ENCODE results near the gene ADCY2.
A peak's percentile ranks its signal among the peaks of the same experiment; 100 is the strongest.

Gene ADCY2

DNA sequence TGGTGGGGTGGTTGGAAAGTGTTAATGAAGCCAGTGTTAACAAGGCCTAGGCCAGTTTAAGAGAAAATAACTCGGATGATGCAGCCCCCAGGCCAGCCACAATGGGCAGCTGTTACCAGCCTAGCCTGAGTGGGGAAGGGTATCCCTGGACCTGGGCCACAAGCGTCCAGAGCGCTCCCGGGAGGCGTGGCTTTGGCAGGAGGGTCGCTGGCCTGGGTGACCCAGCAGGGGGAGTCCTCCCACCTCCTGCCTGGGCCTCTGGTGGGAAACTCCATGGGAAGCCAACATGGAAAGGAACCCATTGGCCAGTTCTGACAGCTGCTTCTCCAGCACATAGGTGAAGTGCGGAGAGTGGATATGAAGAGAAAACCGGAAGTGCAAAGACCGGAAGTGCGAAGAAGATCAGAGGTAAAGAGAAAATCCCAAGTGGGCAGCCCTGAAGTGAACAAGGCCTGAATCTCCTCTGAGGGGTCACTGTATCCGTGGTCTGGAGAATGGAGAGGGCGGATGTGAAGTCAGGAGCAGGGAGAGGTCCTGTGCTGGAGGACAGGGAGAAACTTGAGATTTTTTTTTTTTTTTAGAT is 79.0 kb downstream of the ADCY2 start:
- H2AK5ac ChIP-seq (ENCODE audit: low read length) = no peak overlapping the region
- H3K4me2 ChIP-seq (ENCODE audit: low read length) = no peak overlapping the region
- no peak overlapping the region for H2BK15ac ChIP-seq (replicated peaks; ENCODE audit: low read depth)
- WGBS (ENCODE audit: extremely low coverage, insufficient coverage, low lambda C conversion rate) = no CpG with 5 or more reads among the region's 12 CpGs
- no peak overlapping the region for H3K18ac ChIP-seq (ENCODE audit: low read length)
- peaks cover 6% of the 10 kb centered on the region for H3K79me1 ChIP-seq (ENCODE audit: low read length)
- no peak overlapping the region for H4K5ac ChIP-seq (ENCODE audit: low read length)
- no peak overlapping the region for H3K4ac ChIP-seq (ENCODE audit: low read depth, low read length)
- no peak overlapping the region for H2BK5ac ChIP-seq (ENCODE audit: low read length)
- H3K4me1 ChIP-seq (ENCODE audit: control insufficient read depth, low read depth, low read length) = peaks cover 8% of the 10 kb centered on the region
- no peaks in the 10 kb centered on the region for H3K36me3 ChIP-seq (ENCODE audit: control insufficient read depth, insufficient read depth, low read length)
- H3K4me3 ChIP-seq (ENCODE audit: low read length) = no peak overlapping the region
- H4K8ac ChIP-seq (ENCODE audit: low read depth, low read length) = no peak overlapping the region
- DNase-seq = peak; percentile 56
- H3K27ac ChIP-seq (ENCODE audit: low read depth, low read length) = no peak overlapping the region
- H3K27me3 ChIP-seq (ENCODE audit: insufficient read depth, low read length, poor library complexity) = no peaks in the 10 kb centered on the region
- no peak overlapping the region for H3K9ac ChIP-seq (ENCODE audit: low read length)
- H2BK120ac ChIP-seq (ENCODE audit: low read depth, low read length) = no peak overlapping the region
- no peak overlapping the region for H3K23ac ChIP-seq (ENCODE audit: low read length)
- no peak overlapping the region for H3K56ac ChIP-seq (ENCODE audit: low read length)
- H3K79me2 ChIP-seq (ENCODE audit: control insufficient read depth, insufficient read depth, low read length) = peaks cover 47% of the 10 kb centered on the region

DNA sequence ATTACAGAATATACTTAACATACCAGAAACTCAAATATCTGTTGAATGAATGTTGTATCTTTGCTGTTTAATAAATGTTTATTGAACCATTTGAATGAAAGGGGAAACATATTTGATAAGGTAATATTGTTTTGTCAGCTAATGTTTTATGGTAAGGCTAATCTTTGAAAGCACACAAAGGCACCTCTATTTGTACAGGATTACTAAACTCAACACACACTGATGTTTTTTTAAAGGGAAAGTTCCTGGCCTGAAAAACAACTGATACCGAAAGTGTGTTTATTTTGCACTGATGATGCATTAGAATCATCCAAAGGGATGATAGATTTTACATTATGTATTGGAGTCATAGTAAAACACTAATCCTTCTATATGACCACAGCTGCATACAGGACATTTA is 82.5 kb downstream of the ADCY2 start:
- Histone ChIP-seq H2BK15ac (replicated peaks; ENCODE audit: low read depth) (no peak overlapping the region), H3K56ac (ENCODE audit: low read length) (no peak overlapping the region), H3K4me3 (ENCODE audit: low read length) (no peak overlapping the region), H3K4me1 (ENCODE audit: control insufficient read depth, low read depth, low read length) (peaks cover 6% of the 10 kb centered on the region), H3K9ac (ENCODE audit: low read length) (no peak overlapping the region), H3K18ac (ENCODE audit: low read length) (no peak overlapping the region), H3K23ac (ENCODE audit: low read length) (no peak overlapping the region), H3K4ac (ENCODE audit: low read depth, low read length) (no peak overlapping the region), H3K36me3 (ENCODE audit: control insufficient read depth, insufficient read depth, low read length) (no peaks in the 10 kb centered on the region), H3K27ac (ENCODE audit: low read depth, low read length) (no peak overlapping the region), H3K79me2 (ENCODE audit: control insufficient read depth, insufficient read depth, low read length) (peaks cover 46% of the 10 kb centered on the region), H4K5ac (ENCODE audit: low read length) (no peak overlapping the region), H3K79me1 (ENCODE audit: low read length) (peaks cover 3% of the 10 kb centered on the region), H4K8ac (ENCODE audit: low read depth, low read length) (no peak overlapping the region), H3K4me2 (ENCODE audit: low read length) (no peak overlapping the region), H2AK5ac (ENCODE audit: low read length) (no peak overlapping the region), H2BK5ac (ENCODE audit: low read length) (no peak overlapping the region), H2BK120ac (ENCODE audit: low read depth, low read length) (no peak overlapping the region), H3K27me3 (ENCODE audit: insufficient read depth, low read length, poor library complexity) (no peaks in the 10 kb centered on the region)
- WGBS (ENCODE audit: extremely low coverage, insufficient coverage, low lambda C conversion rate) = no CpG with 5 or more reads among the region's 1 CpG
- no peak for DNase-seq

DNA sequence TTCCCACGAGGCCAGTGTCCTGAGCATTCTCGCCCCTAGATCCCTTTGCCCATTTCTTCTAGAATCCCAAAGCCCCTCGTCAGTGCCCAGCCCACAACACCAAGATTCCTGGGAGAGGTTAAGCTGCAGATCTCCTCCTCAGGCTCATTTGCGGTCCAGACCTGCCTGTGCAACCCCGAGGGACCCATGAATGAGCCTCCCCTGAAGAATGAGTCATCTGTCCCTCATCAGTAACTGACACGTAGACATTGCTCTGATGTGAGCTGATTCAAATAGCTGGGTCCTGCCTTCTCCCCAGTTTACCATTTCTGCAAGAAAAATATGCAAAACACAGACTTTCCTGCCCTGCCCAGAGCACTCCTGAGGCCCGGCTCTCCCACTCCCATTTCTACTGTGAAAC is 92.8 kb downstream of the ADCY2 start:
- Histone ChIP-seq H4K8ac (ENCODE audit: low read depth, low read length) (no peak overlapping the region), H3K79me2 (ENCODE audit: control insufficient read depth, insufficient read depth, low read length) (peaks cover 52% of the 10 kb centered on the region), H2BK15ac (replicated peaks; ENCODE audit: low read depth) (no peak overlapping the region), H3K56ac (ENCODE audit: low read length) (no peak overlapping the region), H3K27me3 (ENCODE audit: insufficient read depth, low read length, poor library complexity) (no peaks in the 10 kb centered on the region), H3K18ac (ENCODE audit: low read length) (no peak overlapping the region), H3K4me1 (ENCODE audit: control insufficient read depth, low read depth, low read length) (peaks cover 6% of the 10 kb centered on the region), H2AK5ac (ENCODE audit: low read length) (no peak overlapping the region), H3K23ac (ENCODE audit: low read length) (no peak overlapping the region), H3K4ac (ENCODE audit: low read depth, low read length) (no peak overlapping the region), H4K5ac (ENCODE audit: low read length) (no peak overlapping the region), H3K9ac (ENCODE audit: low read length) (no peak overlapping the region), H3K27ac (ENCODE audit: low read depth, low read length) (no peak overlapping the region), H3K79me1 (ENCODE audit: low read length) (peaks cover 23% of the 10 kb centered on the region), H3K4me2 (ENCODE audit: low read length) (no peak overlapping the region), H2BK5ac (ENCODE audit: low read length) (no peak overlapping the region), H3K36me3 (ENCODE audit: control insufficient read depth, insufficient read depth, low read length) (no peaks in the 10 kb centered on the region), H3K4me3 (ENCODE audit: low read length) (no peak overlapping the region), H2BK120ac (ENCODE audit: low read depth, low read length) (no peak overlapping the region)
- WGBS (ENCODE audit: extremely low coverage, insufficient coverage, low lambda C conversion rate) = no CpG with 5 or more reads among the region's 7 CpGs
- DNase-seq = no peak

DNA sequence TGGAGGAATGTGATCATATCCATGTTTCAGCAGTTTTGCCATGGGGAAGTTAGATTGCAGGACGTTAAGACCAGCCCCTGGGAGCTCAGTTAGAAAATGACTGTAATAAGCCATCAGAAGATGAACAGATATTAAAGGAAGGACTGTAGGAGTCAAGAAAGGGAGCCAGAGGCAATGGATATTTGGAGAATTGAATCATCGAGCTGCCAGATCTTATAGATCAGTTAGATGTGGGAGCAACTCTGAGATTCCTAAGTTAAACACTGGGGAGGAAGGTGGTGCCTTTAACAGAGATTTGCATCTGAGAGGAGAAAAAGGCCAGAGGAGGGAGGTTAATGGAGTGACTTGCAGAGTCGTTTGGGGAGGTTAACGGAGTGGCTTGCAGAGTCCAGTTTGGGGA is 96.4 kb downstream of the ADCY2 start:
- H4K8ac ChIP-seq (ENCODE audit: low read depth, low read length) = no peak overlapping the region
- no peak overlapping the region for H2BK15ac ChIP-seq (replicated peaks; ENCODE audit: low read depth)
- no peak overlapping the region for H2BK120ac ChIP-seq (ENCODE audit: low read depth, low read length)
- H3K9ac ChIP-seq (ENCODE audit: low read length) = no peak overlapping the region
- peak; percentile 65 for DNase-seq
- H3K23ac ChIP-seq (ENCODE audit: low read length) = no peak overlapping the region
- H3K4me3 ChIP-seq (ENCODE audit: low read length) = no peak overlapping the region
- H3K36me3 ChIP-seq (ENCODE audit: control insufficient read depth, insufficient read depth, low read length) = no peaks in the 10 kb centered on the region
- H3K56ac ChIP-seq (ENCODE audit: low read length) = no peak overlapping the region
- H3K79me1 ChIP-seq (ENCODE audit: low read length) = peaks cover 21% of the 10 kb centered on the region
- peaks cover 17% of the 10 kb centered on the region for H3K4me1 ChIP-seq (ENCODE audit: control insufficient read depth, low read depth, low read length)
- H3K27me3 ChIP-seq (ENCODE audit: insufficient read depth, low read length, poor library complexity) = no peaks in the 10 kb centered on the region
- no CpG with 5 or more reads among the region's 4 CpGs for WGBS (ENCODE audit: extremely low coverage, insufficient coverage, low lambda C conversion rate)
- H3K4me2 ChIP-seq (ENCODE audit: low read length) = no peak overlapping the region
- H3K4ac ChIP-seq (ENCODE audit: low read depth, low read length) = no peak overlapping the region
- no peak overlapping the region for H2BK5ac ChIP-seq (ENCODE audit: low read length)
- no peak overlapping the region for H3K27ac ChIP-seq (ENCODE audit: low read depth, low read length)
- peaks cover 49% of the 10 kb centered on the region for H3K79me2 ChIP-seq (ENCODE audit: control insufficient read depth, insufficient read depth, low read length)
- H4K5ac ChIP-seq (ENCODE audit: low read length) = no peak overlapping the region
- no peak overlapping the region for H3K18ac ChIP-seq (ENCODE audit: low read length)
- H2AK5ac ChIP-seq (ENCODE audit: low read length) = no peak overlapping the region

DNA sequence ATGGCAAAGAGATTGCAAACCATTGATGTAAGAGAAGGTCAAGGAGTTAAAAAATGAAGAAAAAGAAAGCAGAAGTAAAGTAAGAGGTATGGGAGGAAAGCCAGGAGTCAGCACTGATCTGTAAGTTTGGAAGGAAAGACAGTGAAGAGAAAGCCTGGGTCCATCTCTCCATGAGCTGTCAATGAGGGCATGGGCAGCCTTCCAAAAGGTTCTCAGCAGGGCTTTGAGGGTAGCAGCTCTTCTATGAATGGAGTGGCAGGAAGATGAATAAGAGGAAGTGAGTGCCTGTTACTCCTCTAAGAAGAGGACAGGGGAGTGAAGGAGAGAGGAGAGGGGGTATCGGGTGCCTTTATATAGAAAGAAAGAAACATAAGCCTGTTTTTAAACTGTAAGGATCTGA is 97.1 kb downstream of the ADCY2 start:
- no peak overlapping the region for H3K4me2 ChIP-seq (ENCODE audit: low read length)
- peaks cover 21% of the 10 kb centered on the region for H3K79me1 ChIP-seq (ENCODE audit: low read length)
- peaks cover 47% of the 10 kb centered on the region for H3K79me2 ChIP-seq (ENCODE audit: control insufficient read depth, insufficient read depth, low read length)
- H3K9ac ChIP-seq (ENCODE audit: low read length) = no peak overlapping the region
- H4K8ac ChIP-seq (ENCODE audit: low read depth, low read length) = no peak overlapping the region
- H3K27ac ChIP-seq (ENCODE audit: low read depth, low read length) = no peak overlapping the region
- H2BK120ac ChIP-seq (ENCODE audit: low read depth, low read length) = no peak overlapping the region
- H2AK5ac ChIP-seq (ENCODE audit: low read length) = no peak overlapping the region
- peaks cover 17% of the 10 kb centered on the region for H3K4me1 ChIP-seq (ENCODE audit: control insufficient read depth, low read depth, low read length)
- no peak overlapping the region for H3K18ac ChIP-seq (ENCODE audit: low read length)
- H3K56ac ChIP-seq (ENCODE audit: low read length) = no peak overlapping the region
- H3K36me3 ChIP-seq (ENCODE audit: control insufficient read depth, insufficient read depth, low read length) = no peaks in the 10 kb centered on the region
- H3K4ac ChIP-seq (ENCODE audit: low read depth, low read length) = no peak overlapping the region
- H3K27me3 ChIP-seq (ENCODE audit: insufficient read depth, low read length, poor library complexity) = no peaks in the 10 kb centered on the region
- no CpG with 5 or more reads among the region's 1 CpG for WGBS (ENCODE audit: extremely low coverage, insufficient coverage, low lambda C conversion rate)
- no peak overlapping the region for H2BK5ac ChIP-seq (ENCODE audit: low read length)
- no peak overlapping the region for H2BK15ac ChIP-seq (replicated peaks; ENCODE audit: low read depth)
- no peak for DNase-seq
- no peak overlapping the region for H4K5ac ChIP-seq (ENCODE audit: low read length)
- no peak overlapping the region for H3K4me3 ChIP-seq (ENCODE audit: low read length)
- no peak overlapping the region for H3K23ac ChIP-seq (ENCODE audit: low read length)

DNA sequence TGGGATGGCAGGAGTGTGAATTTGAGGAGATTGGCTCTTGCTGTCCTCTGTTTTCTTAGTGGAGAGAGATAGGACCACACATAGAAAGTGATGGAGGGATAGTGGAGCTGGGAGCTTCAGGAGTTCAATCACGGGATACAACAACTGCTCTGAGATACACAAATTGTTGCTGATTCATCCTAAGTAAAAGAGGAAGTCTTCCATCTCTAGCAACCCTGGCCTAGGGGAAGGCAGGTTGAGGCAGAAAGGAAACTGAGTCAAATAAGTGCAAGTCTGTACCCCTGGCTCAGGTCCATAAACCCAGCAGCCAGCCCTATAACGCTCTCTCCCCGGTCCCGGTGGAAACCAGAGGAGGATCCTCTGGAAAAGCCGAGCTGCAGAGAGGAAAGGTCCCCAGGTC is 97.7 kb downstream of the ADCY2 start:
- no peak for DNase-seq
- Histone ChIP-seq H3K79me1 (ENCODE audit: low read length) (peaks cover 18% of the 10 kb centered on the region), H3K27ac (ENCODE audit: low read depth, low read length) (no peak overlapping the region), H2AK5ac (ENCODE audit: low read length) (no peak overlapping the region), H3K4me1 (ENCODE audit: control insufficient read depth, low read depth, low read length) (peaks cover 17% of the 10 kb centered on the region), H3K9ac (ENCODE audit: low read length) (no peak overlapping the region), H3K4me3 (ENCODE audit: low read length) (no peak overlapping the region), H3K23ac (ENCODE audit: low read length) (no peak overlapping the region), H4K8ac (ENCODE audit: low read depth, low read length) (no peak overlapping the region), H2BK120ac (ENCODE audit: low read depth, low read length) (no peak overlapping the region), H3K56ac (ENCODE audit: low read length) (no peak overlapping the region), H3K79me2 (ENCODE audit: control insufficient read depth, insufficient read depth, low read length) (peaks cover 44% of the 10 kb centered on the region), H3K36me3 (ENCODE audit: control insufficient read depth, insufficient read depth, low read length) (no peaks in the 10 kb centered on the region), H2BK15ac (replicated peaks; ENCODE audit: low read depth) (no peak overlapping the region), H3K27me3 (ENCODE audit: insufficient read depth, low read length, poor library complexity) (no peaks in the 10 kb centered on the region), H4K5ac (ENCODE audit: low read length) (no peak overlapping the region), H3K18ac (ENCODE audit: low read length) (peak overlapping the region; percentile 8), H3K4ac (ENCODE audit: low read depth, low read length) (no peak overlapping the region), H3K4me2 (ENCODE audit: low read length) (no peak overlapping the region), H2BK5ac (ENCODE audit: low read length) (no peak overlapping the region)
- no CpG with 5 or more reads among the region's 5 CpGs for WGBS (ENCODE audit: extremely low coverage, insufficient coverage, low lambda C conversion rate)

Measured in mesendoderm (in vitro differentiated cells).